Urinary bladder (tissue), 4 donors: ENCODE results near the gene DSE. TPM values are rescaled to one million over a fixed set of nuclear protein-coding genes. Genes with fewer than 3 reads are reported as not detected.
"Not testable (repeated sequence)": the region's sequence is repeated elsewhere in the genome, so short reads cannot be mapped to it uniquely, and the experiment has no call there.

Experiments
- DNase-seq: peaks from one replicate; pipeline ENCODE4 v3.0.0-alpha.2; 2015; ENCODE audit errors: extremely low spot score
- H3K27ac ChIP-seq: one replicate; pipeline ENCODE4 v1.5.1; 2013; ENCODE audit warnings: low read depth, mild to moderate bottlenecking, moderate library complexity
- H3K36me3 ChIP-seq: one replicate; pipeline ENCODE4 v1.6.1; 2013; ENCODE audit warnings: mild to moderate bottlenecking, moderate library complexity; ENCODE audit not compliant: insufficient read depth
- H3K4me1 ChIP-seq: one replicate; pipeline ENCODE4 v1.6.1; 2013; ENCODE audit warnings: mild to moderate bottlenecking, moderate library complexity; ENCODE audit not compliant: insufficient read depth
- H3K4me3 ChIP-seq: one replicate; pipeline ENCODE4 v1.5.1; 2013; ENCODE audit warnings: low read depth, low read length
- WGBS: extraction: QIAGEN DNeasy Blood & Tissue Kit; methylation state at CpG from one replicate; pipeline ENCODE4 v1.1.7; 2013; 5-methylcytosine and 5-hydroxymethylcytosine counted together
- polyA plus RNA-seq: library from polyadenylated mRNA; stranded (reverse); fragments of 200-250 nt; gene quantifications from one replicate; pipeline ENCODE4 v1.2.3, GENCODE V29; 2013
- total RNA-seq: library from RNA; depleted of rRNA; stranded (reverse); fragments of >200 nt; gene quantifications from one replicate; pipeline ENCODE4 v1.2.3, GENCODE V29; 2014
- donor health status: healthy with polysubstance abuse.
- donor health status: healthy.

The DSE gene
- total and polyA plus RNA-seq, 2 donors, result 18.4 to 76.5 TPM

- H3K36me3 ChIP-seq, H3K4me3 ChIP-seq, H3K4me1 ChIP-seq, H3K27ac ChIP-seq, DNase-seq: not testable (repeated sequence)
- 92% methylated on average over 5 of the region's 5 CpGs for WGBS
These were observed 30.1 kb upstream of the DSE start for GRCh38 chr6:116340625-116341024.

GRCh38 chr6:116349216-116349615, 21.5 kb upstream of the DSE start:
- H3K4me3 ChIP-seq, result no peak overlapping the region
- no peaks in the 10 kb centered on the region for H3K4me1 ChIP-seq
- H3K36me3 ChIP-seq, result no peaks in the 10 kb centered on the region
- no peak for DNase-seq
- WGBS, result 54% methylated on average over 2 of the region's 2 CpGs
- H3K27ac ChIP-seq, result no peak overlapping the region

DNA sequence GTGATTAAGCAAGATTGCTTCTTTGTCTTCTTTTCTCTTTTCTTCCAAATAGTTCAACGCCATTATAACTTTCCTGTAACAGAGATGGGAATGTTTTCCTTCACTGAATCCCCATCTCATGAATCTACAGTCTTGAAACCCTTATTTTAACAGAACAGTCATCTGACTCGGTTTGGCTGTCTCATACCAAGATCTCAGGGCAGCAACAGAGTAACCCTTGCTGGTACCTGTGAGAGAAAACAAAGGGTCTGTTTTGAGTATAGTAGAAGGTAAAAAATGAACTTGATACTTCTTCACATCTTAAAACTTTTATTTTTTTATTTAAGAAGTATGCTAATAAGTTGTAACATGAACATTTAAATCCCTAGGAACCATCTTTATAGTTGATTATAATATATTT, 19.6 kb upstream of the DSE start:
- 64% methylated on average over 2 of the region's 2 CpGs for WGBS
- no peak overlapping the region for H3K27ac ChIP-seq
- DNase-seq, result no peak

GRCh38 chr6:116352515-116353471, 18.0 kb upstream of the DSE start:
- no peak for DNase-seq
- peak overlapping the region; percentile 59 for H3K27ac ChIP-seq
- no peaks in the 10 kb centered on the region for H3K36me3 ChIP-seq
- no peaks in the 10 kb centered on the region for H3K4me1 ChIP-seq
- 44% methylated on average over 3 of the region's 3 CpGs for WGBS
- no peak overlapping the region for H3K4me3 ChIP-seq

More for the DNA sequence above, 19.6 kb upstream of the DSE start:
- H3K4me1 ChIP-seq, result no peaks in the 10 kb centered on the region
- no peak overlapping the region for H3K4me3 ChIP-seq
- H3K36me3 ChIP-seq, result no peaks in the 10 kb centered on the region

- 81% methylated on average over 1 of the region's 1 CpG for WGBS
- DNase-seq, result no peak
- no peak overlapping the region for H3K27ac ChIP-seq
- no peak overlapping the region for H3K4me3 ChIP-seq
- H3K4me1 ChIP-seq, result no peaks in the 10 kb centered on the region
- H3K36me3 ChIP-seq, result no peaks in the 10 kb centered on the region
These were observed 16.5 kb upstream of the DSE start for GRCh38 chr6:116354236-116354635.

DNA sequence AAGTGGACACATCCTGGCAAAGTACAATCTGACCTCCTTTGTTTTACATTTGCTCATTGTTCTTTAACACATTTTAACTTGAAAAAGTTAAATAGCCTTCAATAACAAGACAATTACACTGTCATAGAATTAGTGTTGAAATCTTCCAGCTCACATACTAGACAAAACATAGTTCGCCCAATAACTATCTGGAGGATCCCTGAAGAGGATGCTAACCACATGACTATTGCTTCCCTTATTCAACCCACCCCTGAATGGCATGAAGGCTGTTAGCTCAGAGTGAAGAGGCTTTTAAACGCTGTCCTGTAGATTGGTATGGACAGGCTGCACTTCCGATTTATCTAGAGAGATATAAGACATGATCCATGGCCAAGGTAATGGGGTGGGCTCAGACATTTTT, 15.0 kb upstream of the DSE start:
- Histone ChIP-seq H3K4me3 (no peak overlapping the region), H3K4me1 (no peaks in the 10 kb centered on the region), H3K27ac (no peak overlapping the region), H3K36me3 (no peaks in the 10 kb centered on the region)
- no peak for DNase-seq
- WGBS, result 92% methylated on average over 3 of the region's 3 CpGs

GRCh38 chr6:116359131-116359530, 11.6 kb upstream of the DSE start:
- H3K36me3 ChIP-seq, result no peaks in the 10 kb centered on the region
- H3K4me1 ChIP-seq, result no peaks in the 10 kb centered on the region
- no peak overlapping the region for H3K27ac ChIP-seq
- 87% methylated on average over 1 of the region's 1 CpG for WGBS
- DNase-seq, result no peak
- no peak overlapping the region for H3K4me3 ChIP-seq

DNA sequence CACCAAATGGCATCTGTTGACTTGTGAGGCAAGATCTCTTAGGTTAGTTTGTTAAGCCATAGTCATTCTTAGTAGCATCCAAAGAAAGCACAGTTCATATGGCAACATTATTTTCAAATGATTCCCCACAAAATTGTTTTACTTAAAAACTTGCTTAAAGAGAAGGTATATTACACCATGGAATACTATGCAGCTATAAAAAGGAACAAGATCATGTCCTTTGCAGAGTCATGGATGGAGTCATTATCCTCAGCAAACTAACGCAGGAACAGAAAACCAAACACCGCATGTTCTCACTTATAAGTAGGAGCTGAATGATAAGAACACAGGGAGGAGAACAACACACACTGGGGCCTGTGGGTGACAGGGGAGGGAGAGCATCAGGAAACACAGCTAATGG, 10.9 kb upstream of the DSE start:
- no peaks in the 10 kb centered on the region for H3K4me1 ChIP-seq
- no peak overlapping the region for H3K27ac ChIP-seq
- DNase-seq, result no peak
- WGBS, result 96% methylated on average over 2 of the region's 2 CpGs
- no peaks in the 10 kb centered on the region for H3K36me3 ChIP-seq
- no peak overlapping the region for H3K4me3 ChIP-seq

DNA sequence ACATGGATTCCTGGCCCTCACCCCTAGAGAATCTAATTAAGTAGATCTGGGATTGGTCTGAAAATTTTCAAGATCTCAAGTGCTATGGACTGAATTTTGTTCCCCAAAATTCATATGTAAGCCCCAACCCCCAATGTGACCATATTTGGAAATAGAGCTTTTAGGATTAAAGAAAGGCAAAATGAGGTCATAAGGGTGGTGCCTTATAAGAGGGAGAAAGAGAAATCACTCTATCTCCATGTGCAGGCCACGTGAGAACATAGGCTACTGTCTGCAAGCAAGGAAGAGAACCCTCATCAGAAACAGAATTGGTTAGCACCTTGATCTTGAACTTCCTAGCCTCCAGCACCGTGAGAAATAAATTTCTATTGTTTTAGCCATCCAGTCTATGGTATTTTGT, 8.5 kb upstream of the DSE start:
- DNase-seq, result no peak
- 60% methylated on average over 2 of the region's 2 CpGs for WGBS
- H3K27ac ChIP-seq, result no peak overlapping the region
- no peaks in the 10 kb centered on the region for H3K36me3 ChIP-seq
- no peaks in the 10 kb centered on the region for H3K4me1 ChIP-seq
- no peak overlapping the region for H3K4me3 ChIP-seq

DNA sequence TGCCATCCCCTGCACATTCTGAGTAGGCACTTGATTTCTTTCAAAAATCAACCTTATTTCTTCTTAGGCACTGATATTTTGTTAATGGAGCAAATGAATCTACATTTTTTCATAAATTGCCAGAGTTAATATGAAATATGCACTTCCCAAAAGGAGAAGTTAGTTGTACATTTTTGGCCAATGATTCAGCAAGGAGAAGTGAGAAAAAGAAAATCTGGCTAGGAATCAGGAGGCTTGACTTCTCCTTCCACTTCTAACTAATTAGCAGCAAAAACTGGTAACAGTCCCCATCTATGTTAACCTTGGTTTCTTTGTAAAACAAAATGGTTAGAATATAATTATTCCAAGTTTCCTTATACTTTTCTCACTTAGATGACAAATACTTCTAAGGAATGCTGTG, 7.0 kb upstream of the DSE start:
- no peak overlapping the region for H3K27ac ChIP-seq
- no peak overlapping the region for H3K4me3 ChIP-seq
- DNase-seq, result no peak
- H3K4me1 ChIP-seq, result no peaks in the 10 kb centered on the region
- no peaks in the 10 kb centered on the region for H3K36me3 ChIP-seq

GRCh38 chr6:116364321-116364720, 6.4 kb upstream of the DSE start:
- Histone ChIP-seq H3K4me1 (no peaks in the 10 kb centered on the region), H3K27ac (no peak overlapping the region), H3K36me3 (no peaks in the 10 kb centered on the region), H3K4me3 (no peak overlapping the region)
- 77% methylated on average over 2 of the region's 2 CpGs for WGBS
- DNase-seq, result no peak

DNA sequence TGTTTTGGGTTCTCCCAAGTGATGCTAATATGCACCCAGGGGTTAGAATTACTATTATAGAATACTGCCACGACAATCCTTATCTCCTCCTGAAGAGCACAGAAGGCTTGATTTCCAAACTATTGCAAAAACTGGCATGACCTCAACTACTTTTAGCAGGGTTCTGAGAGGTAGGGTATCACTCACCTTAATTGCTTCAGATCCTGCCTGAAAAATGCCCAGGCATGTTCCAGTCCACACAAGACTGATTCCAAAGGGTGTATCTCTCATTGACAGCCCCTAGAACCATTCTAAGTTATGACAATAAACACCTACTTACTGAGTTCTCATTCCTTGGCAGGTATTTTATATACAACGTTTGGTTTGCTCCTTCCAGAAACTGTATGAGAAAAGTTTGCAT, 5.0 kb upstream of the DSE start:
- Histone ChIP-seq H3K4me1 (no peaks in the 10 kb centered on the region), H3K4me3 (no peak overlapping the region), H3K27ac (no peak overlapping the region), H3K36me3 (no peaks in the 10 kb centered on the region)
- no peak for DNase-seq
- WGBS, result 71% methylated on average over 2 of the region's 2 CpGs

GRCh38 chr6:116366740-116367275, 3.9 kb upstream of the DSE start:
- no peak for DNase-seq
- 90% methylated on average over 6 of the region's 6 CpGs for WGBS
- H3K36me3 ChIP-seq, result no peaks in the 10 kb centered on the region
- H3K4me1 ChIP-seq, result no peaks in the 10 kb centered on the region
- H3K4me3 ChIP-seq, result no peak overlapping the region
- no peak overlapping the region for H3K27ac ChIP-seq

GRCh38 chr6:116369540-116369939, 1.2 kb upstream of the DSE start:
- H3K27ac ChIP-seq, result no peak overlapping the region
- no peaks in the 10 kb centered on the region for H3K36me3 ChIP-seq
- DNase-seq, result no peak
- 66% methylated on average over 1 of the region's 1 CpG for WGBS
- H3K4me3 ChIP-seq, result no peak overlapping the region
- H3K4me1 ChIP-seq, result no peaks in the 10 kb centered on the region
